Kasumi-1 (cell line): ENCODE data around the gene SLC50A1.
"Not testable (repeated sequence)": the region's sequence is repeated elsewhere in the genome, so short reads cannot be mapped to it uniquely, and the experiment has no call there.

Source experiments
- DNase-seq, 2 experiments: peaks; one replicate each; lab custom pipeline; 2025; lab: John Stamatoyannopoulos, UW

SLC50A1 gene

GRCh38 chr1:155134880-155135414 is 705 bp upstream of the SLC50A1 start:
- peak; percentile 49 to 65 for DNase-seq

- DNase-seq = no peak
Observed at GRCh38 chr1:155136748-155137147, 1.1 kb downstream of the SLC50A1 start.

- DNase-seq = no peak
Observed at GRCh38 chr1:155137154-155137949, 1.7 kb downstream of the SLC50A1 start.

GRCh38 chr1:155139895-155140629 is 4.4 kb downstream of the SLC50A1 start, which contains the start of gene DPM3:
Gene DPM3, minus strand, starts transcription at chr1:155140531. Its CDS starts 291 bp downstream, at chr1:155140240.
- peak; percentile 80 to 85 for DNase-seq

GRCh38 chr1:155140630-155140953 is 4.9 kb downstream of the SLC50A1 start:
- DNase-seq = no peak

- no peak for DNase-seq
Observed at GRCh38 chr1:155141749-155142148, 6.1 kb downstream of the SLC50A1 start.

GRCh38 chr1:155145491-155145890 is 9.8 kb downstream of the SLC50A1 start:
- no peak for DNase-seq

GRCh38 chr1:155155996-155156643 is 20.5 kb downstream of the SLC50A1 start:
- DNase-seq = not testable (repeated sequence)

GRCh38 chr1:155158991-155159390 is 23.3 kb downstream of the SLC50A1 start:
- DNase-seq = no peak

GRCh38 chr1:155160128-155160527 is 24.5 kb downstream of the SLC50A1 start:
- DNase-seq = no peak

- DNase-seq = not testable (repeated sequence)
Observed at GRCh38 chr1:155162631-155163030, 27.0 kb downstream of the SLC50A1 start.

- not testable (repeated sequence) for DNase-seq
Observed at GRCh38 chr1:155163785-155164184, 28.1 kb downstream of the SLC50A1 start.

- DNase-seq = not testable (repeated sequence)
Observed at GRCh38 chr1:155164625-155165024, 29.0 kb downstream of the SLC50A1 start.

GRCh38 chr1:155166051-155166470 is 30.4 kb downstream of the SLC50A1 start:
- DNase-seq = no peak

GRCh38 chr1:155166471-155167165 is 31.0 kb downstream of the SLC50A1 start:
- peak; percentile 89 to 92 for DNase-seq

- peak; percentile 68 to 91 for DNase-seq
Observed at GRCh38 chr1:155167166-155168104, 31.8 kb downstream of the SLC50A1 start.

- DNase-seq = not testable (repeated sequence)
Observed at GRCh38 chr1:155168105-155168445, 32.4 kb downstream of the SLC50A1 start.

GRCh38 chr1:155168456-155169210 is 33.0 kb downstream of the SLC50A1 start:
- no peak for DNase-seq

- no peak for DNase-seq
Observed at GRCh38 chr1:155169541-155169940, 33.9 kb downstream of the SLC50A1 start.
